ENCODE measurements around the gene DLST.

Gene DLST

GRCh38 chr14:74898694-74899093 is 17.0 kb downstream of the DLST start:
- Histone ChIP-seq H3K4me1 (ENCODE audit: control insufficient read depth in 1 of 2, insufficient read depth in 1 of 2, low read depth in 1 of 2, low read length in 1 of 2) (peaks cover 6 to 10% of the 10 kb centered on the region in 2 experiments), H3K4me3 (ENCODE audit: low read depth in 1 of 2, low read length in 1 of 2) (no peak overlapping the region), H3K27me3 (no peaks in the 10 kb centered on the region), H3K36me3 (peaks cover 100% of the 10 kb centered on the region), H3K27ac (no peak overlapping the region), H3K9me3 (no peaks in the 10 kb centered on the region)
- TF ChIP-seq CTCF (IDR thresholded peaks at IDR 0.05), result no peak

GRCh38 chr14:74902941-74903705 is 21.4 kb downstream of the DLST start:
- Histone ChIP-seq H3K4me3 (ENCODE audit: low read depth in 1 of 2, low read length in 1 of 2) (no peak overlapping the region), H3K9me3 (no peaks in the 10 kb centered on the region), H3K27ac (no peak overlapping the region), H3K27me3 (no peaks in the 10 kb centered on the region), H3K4me1 (ENCODE audit: control insufficient read depth in 1 of 2, insufficient read depth in 1 of 2, low read depth in 1 of 2, low read length in 1 of 2) (peaks cover 4 to 5% of the 10 kb centered on the region in 2 experiments), H3K36me3 (peaks cover 87% of the 10 kb centered on the region)
- TF ChIP-seq CTCF (IDR thresholded peaks at IDR 0.05), result no peak

GRCh38 chr14:74904635-74905503 is 23.2 kb downstream of the DLST start:
- H3K9me3 ChIP-seq, result no peaks in the 10 kb centered on the region
- H3K27me3 ChIP-seq, result no peaks in the 10 kb centered on the region
- no peaks in the 10 kb centered on the region for H3K4me1 ChIP-seq (ENCODE audit: control insufficient read depth in 1 of 2, insufficient read depth in 1 of 2, low read depth in 1 of 2, low read length in 1 of 2)
- no peak for TF ChIP-seq CTCF (IDR thresholded peaks at IDR 0.05)
- no peak overlapping the region for H3K27ac ChIP-seq
- no peak overlapping the region for H3K4me3 ChIP-seq (ENCODE audit: low read depth in 1 of 2, low read length in 1 of 2)
- peaks cover 70% of the 10 kb centered on the region for H3K36me3 ChIP-seq

GRCh38 chr14:74905595-74906142 is 24.0 kb downstream of the DLST start:
- no peaks in the 10 kb centered on the region for H3K4me1 ChIP-seq (ENCODE audit: control insufficient read depth in 1 of 2, insufficient read depth in 1 of 2, low read depth in 1 of 2, low read length in 1 of 2)
- no peak overlapping the region for H3K4me3 ChIP-seq (ENCODE audit: low read depth in 1 of 2, low read length in 1 of 2)
- H3K27me3 ChIP-seq, result no peaks in the 10 kb centered on the region
- TF ChIP-seq CTCF (IDR thresholded peaks at IDR 0.05), result peak; percentile 83
- no peak overlapping the region for H3K27ac ChIP-seq
- H3K9me3 ChIP-seq, result no peaks in the 10 kb centered on the region
- H3K36me3 ChIP-seq, result peaks cover 62% of the 10 kb centered on the region

GRCh38 chr14:74906925-74907521 is 25.3 kb downstream of the DLST start:
- peaks cover 48% of the 10 kb centered on the region for H3K36me3 ChIP-seq
- no peaks in the 10 kb centered on the region for H3K27me3 ChIP-seq
- no peak overlapping the region for H3K27ac ChIP-seq
- no peaks in the 10 kb centered on the region for H3K4me1 ChIP-seq (ENCODE audit: control insufficient read depth in 1 of 2, insufficient read depth in 1 of 2, low read depth in 1 of 2, low read length in 1 of 2)
- H3K9me3 ChIP-seq, result no peaks in the 10 kb centered on the region
- no peak for TF ChIP-seq CTCF (IDR thresholded peaks at IDR 0.05)
- H3K4me3 ChIP-seq (ENCODE audit: low read depth in 1 of 2, low read length in 1 of 2), result no peak overlapping the region

Data from neutrophil (primary cell).